BJ (cell line): ENCODE results near the gene RAB6C. TPM values are rescaled to one million over a fixed set of nuclear protein-coding genes. Genes with fewer than 3 reads are reported as not detected.
"Not testable (repeated sequence)": the region's sequence is repeated elsewhere in the genome, so short reads cannot be mapped to it uniquely, and the experiment has no call there.

Source experiments
- CTCF ChIA-PET: fragments of 350-600 bp; formaldehyde crosslinking; extraction: SDS; loops from one replicate; lab custom pipeline; 2021; ENCODE audit warnings: antibody characterized with exemption, inconsistent platforms; lab: Yijun Ruan, JAX
- POLR2A ChIA-PET: fragments of 300-600 bp; sonication (Branson Sonifier 250); formaldehyde crosslinking; extraction: SDS; loops from one replicate; lab custom pipeline; 2021; ENCODE audit warnings: antibody characterized with exemption; lab: Charles Lee
- DNase-seq: peaks from one replicate; pipeline ENCODE4 v3.0.0-alpha.2; 2011; ENCODE audit warnings: low read depth
- H3K27me3 ChIP-seq: 2 replicates; pipeline ENCODE4 v1.6.0; 2011; ENCODE audit warnings: low read length; ENCODE audit not compliant: control insufficient read depth, insufficient read depth
- H3K36me3 ChIP-seq: 2 replicates; pipeline ENCODE4 v1.5.1; 2011; ENCODE audit warnings: low read length; ENCODE audit not compliant: control insufficient read depth, insufficient read depth
- H3K4me3 ChIP-seq: 2 replicates; pipeline ENCODE4 v1.5.1; 2011; ENCODE audit warnings: low read depth, mild to moderate bottlenecking, control low read depth, low read length
- polyA plus RNA-seq: library from polyadenylated mRNA; depleted of rRNA; stranded (reverse); fragments of >200 nt; gene quantifications from 2 replicates; pipeline ENCODE4 v1.2.3, GENCODE V29; 2011
- TF ChIP-seq, protein P1 (sequence below): IDR thresholded peaks from 2 replicates; pipeline ENCODE4 v1.5.1; 2011; ENCODE audit warnings: low read depth, mild to moderate bottlenecking, control low read depth, inconsistent platforms, low read length, moderate library complexity; ENCODE audit not compliant: insufficient read depth

The RAB6C gene
- polyA plus RNA-seq, 1 experiment: not detected

DNA sequence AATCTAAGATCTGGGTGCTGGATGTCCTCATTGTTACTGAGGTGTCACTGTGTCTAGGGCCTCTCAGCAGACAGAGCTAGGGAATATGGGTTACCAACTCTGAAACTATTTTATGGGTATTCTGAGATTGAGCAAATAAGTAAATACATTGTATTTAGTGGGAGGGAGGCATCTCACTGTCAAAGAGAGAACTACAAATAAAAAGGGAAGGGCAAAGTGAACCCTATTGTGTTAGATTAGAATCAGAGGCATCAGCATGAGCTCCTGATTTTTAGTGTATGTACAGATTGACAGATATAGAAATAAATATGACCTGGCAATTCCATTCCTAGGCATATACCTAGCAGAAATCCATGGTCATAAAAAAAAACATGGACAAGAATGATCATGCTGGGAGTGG is 33.9 kb upstream of the RAB6C start:
- Histone ChIP-seq H3K4me3 (no peak overlapping the region), H3K36me3 (no peaks in the 10 kb centered on the region), H3K27me3 (no peaks in the 10 kb centered on the region)
- no peak for DNase-seq
- ChIA-PET POLR2A (no interaction called here), CTCF (no interaction called here)
- TF ChIP-seq, protein P1, sequence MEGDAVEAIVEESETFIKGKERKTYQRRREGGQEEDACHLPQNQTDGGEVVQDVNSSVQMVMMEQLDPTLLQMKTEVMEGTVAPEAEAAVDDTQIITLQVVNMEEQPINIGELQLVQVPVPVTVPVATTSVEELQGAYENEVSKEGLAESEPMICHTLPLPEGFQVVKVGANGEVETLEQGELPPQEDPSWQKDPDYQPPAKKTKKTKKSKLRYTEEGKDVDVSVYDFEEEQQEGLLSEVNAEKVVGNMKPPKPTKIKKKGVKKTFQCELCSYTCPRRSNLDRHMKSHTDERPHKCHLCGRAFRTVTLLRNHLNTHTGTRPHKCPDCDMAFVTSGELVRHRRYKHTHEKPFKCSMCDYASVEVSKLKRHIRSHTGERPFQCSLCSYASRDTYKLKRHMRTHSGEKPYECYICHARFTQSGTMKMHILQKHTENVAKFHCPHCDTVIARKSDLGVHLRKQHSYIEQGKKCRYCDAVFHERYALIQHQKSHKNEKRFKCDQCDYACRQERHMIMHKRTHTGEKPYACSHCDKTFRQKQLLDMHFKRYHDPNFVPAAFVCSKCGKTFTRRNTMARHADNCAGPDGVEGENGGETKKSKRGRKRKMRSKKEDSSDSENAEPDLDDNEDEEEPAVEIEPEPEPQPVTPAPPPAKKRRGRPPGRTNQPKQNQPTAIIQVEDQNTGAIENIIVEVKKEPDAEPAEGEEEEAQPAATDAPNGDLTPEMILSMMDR: no peak

DNA sequence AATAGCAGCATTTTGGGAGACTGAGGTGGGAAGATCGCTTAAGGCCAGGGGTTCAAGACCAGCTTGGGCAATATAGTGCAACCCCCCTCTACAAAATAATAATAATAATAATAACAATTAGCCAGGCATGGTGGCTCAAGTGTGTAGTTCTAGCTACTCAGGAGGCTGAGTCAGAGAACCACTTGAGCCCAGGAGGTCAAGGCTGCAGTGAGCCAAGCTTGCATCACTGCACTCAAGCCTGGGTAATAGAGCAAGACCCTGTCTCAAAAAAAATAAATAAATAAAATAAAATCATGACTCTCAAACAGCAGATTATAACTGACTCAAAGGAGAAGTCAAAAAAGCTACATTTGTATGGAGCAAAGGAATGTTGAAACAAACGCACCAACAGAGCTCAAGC is 31.8 kb upstream of the RAB6C start:
- H3K27me3 ChIP-seq, CTCF ChIA-PET, H3K4me3 ChIP-seq, H3K36me3 ChIP-seq, DNase-seq: not testable (repeated sequence)
- POLR2A ChIA-PET: interaction anchor here (0.6 kb wide), 1 partner anchor 21 kb away, joined by 5 read pairs; no protein-coding TSS in a partner anchor

DNA sequence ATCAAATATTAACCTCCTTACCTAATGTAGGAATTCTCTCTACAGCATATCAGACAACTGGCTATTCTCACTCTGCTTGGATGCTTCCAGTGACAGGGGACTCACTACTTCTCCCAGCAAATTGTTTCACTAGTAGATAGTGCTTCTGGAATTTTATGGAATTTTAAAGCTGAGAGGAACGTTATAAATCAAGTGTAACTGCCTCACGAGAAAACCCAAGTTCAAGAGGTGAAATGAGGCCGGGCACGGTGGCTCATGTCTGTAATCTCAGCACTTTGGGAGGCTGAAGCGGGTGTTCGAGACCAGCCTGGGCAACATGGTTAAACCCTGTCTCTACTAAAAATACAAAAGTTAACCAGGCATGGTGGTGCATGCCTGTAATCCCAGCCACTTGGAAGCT is 23.3 kb upstream of the RAB6C start:
- CTCF ChIA-PET, H3K27me3 ChIP-seq, H3K4me3 ChIP-seq, DNase-seq, H3K36me3 ChIP-seq: not testable (repeated sequence)
- POLR2A ChIA-PET: interaction anchor here (0.5 kb wide), 1 partner anchor 387 kb away, joined by 3 read pairs; the partner anchor contains the start of gene IMP4

DNA sequence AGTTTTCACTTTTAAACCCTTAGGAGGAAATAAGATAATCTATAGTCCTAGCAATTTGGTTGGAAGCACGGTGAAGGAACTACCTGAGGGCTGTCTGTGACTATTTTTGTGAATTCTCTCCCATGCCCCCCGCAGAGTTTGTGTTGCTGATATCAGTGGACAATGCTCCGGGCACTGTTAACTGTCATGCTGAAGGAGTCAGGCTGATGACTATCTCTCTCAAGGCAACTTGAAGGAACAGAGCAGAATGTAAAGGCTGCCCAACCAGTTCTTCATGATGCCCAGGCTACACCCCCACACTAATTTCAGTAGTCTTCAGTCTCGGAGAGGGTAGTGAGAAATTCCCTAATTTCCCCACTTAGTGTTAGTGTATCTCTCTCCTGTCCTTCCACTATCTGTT is 21.6 kb upstream of the RAB6C start:
- POLR2A ChIA-PET: no interaction called here
- CTCF ChIA-PET: no interaction called here
- Histone ChIP-seq H3K4me3 (no peak overlapping the region), H3K36me3 (no peaks in the 10 kb centered on the region), H3K27me3 (no peaks in the 10 kb centered on the region)
- TF ChIP-seq, protein P1: no peak
- no peak for DNase-seq

DNA sequence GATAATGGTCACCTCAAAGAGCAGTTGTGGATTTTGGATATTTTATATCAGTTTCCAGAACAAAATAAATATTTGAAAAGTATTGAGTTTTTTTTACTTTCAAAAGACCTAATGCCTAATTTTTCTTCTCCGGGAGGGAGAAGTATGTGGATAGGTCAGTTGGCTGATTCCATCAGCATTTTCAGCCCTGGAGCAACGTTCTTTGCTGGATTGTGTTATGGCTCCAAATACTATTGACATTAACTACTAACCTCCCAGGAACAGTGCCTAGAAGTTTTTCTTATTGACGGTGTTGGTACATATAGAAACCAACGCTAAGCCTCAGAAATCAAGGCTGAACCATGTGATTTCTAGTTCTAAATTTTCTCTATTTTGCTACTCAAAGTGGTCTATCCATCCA is 20.7 kb upstream of the RAB6C start:
- POLR2A ChIA-PET: not testable (repeated sequence)

DNA sequence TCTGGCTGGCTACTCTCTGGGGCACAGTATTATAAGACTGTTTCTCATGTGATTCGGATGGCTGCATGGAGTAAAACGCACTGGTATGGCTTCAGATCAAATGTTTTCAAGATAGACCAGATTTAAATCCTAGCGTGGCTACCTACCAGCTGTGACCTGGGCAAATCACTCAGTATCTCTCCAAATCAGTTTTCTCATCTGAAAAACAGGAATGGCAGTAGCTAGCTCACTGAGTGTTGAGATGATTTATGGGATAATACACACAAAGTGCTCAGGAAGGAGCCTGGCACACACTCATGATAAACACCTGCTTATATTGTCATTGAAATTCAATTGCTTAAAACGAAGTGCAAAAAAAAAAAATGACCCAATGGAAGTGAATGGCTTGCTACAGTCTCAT is 10.9 kb upstream of the RAB6C start:
- not testable (repeated sequence) for DNase-seq, H3K27me3 ChIP-seq, H3K36me3 ChIP-seq, H3K4me3 ChIP-seq
- ChIA-PET CTCF (interaction anchor here (0.9 kb wide), 1 partner anchor 364 kb away, joined by 3 read pairs; no protein-coding TSS in a partner anchor), POLR2A (interaction anchor here (0.6 kb wide), 1 partner anchor 21 kb away, joined by 5 read pairs; no protein-coding TSS in a partner anchor)

More for the DNA sequence above, 20.7 kb upstream of the RAB6C start:
- H3K27me3 ChIP-seq, H3K36me3 ChIP-seq, H3K4me3 ChIP-seq, CTCF ChIA-PET, DNase-seq: not testable (repeated sequence)

DNA sequence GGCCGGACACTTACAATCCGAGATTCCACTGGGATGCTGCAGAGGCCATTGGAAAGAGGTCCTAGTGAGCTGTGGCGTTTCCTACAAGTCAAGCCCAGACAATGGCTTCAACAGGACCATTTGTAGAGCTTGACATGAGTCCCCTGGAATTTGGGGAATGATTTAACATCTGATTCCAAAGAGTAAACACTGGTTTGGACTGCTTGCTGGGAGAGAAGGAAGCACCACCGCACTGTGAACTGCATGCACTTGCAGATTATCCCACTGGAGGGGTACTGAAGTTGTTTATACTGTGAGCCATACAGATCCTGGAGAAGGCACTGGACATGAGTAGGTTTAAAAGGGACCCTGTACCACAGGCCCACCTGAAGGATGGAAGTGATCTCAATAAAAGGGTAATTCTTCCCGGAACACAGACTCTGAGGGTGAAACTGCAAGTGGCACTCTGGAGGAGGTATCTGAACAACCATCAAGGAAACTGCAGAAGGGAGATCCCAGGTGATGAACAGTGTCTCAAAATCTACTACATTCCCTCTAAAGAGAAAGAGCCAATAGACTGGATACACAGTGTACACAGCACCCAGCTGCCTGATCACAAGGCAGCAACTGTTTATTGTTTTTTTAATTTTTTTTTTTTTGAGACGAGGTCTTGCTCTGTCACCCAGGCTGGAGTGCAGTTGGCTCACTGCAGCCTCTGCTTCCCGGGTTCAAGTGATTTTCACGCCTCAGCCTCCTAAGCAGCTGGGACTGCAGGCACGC is 4.3 kb upstream of the RAB6C start:
- ChIA-PET POLR2A (no interaction called here), CTCF (no interaction called here)
- DNase-seq: no peak
- TF ChIP-seq, protein P1: no peak
- Histone ChIP-seq H3K36me3 (no peaks in the 10 kb centered on the region), H3K4me3 (no peak overlapping the region), H3K27me3 (no peaks in the 10 kb centered on the region)

DNA sequence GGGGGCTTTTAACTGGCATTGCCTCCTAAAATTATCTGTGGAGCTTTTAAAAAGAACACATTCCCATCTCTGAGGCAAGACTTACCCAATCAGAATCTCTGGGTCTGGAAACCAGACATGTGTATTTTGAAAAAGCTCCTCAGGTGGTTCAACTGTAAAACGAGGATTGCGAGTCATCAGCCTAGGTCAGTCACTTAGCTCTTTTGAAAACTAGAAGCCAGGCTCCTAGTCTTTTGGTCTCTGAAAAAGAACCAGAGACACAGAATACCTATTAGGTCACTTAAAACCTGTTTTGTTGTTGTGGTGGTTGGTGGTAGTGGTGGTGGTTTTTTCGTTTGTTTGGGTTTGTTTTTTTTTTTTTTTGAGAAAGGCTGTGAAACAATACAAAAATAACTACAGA is 2.5 kb upstream of the RAB6C start:
- CTCF ChIA-PET: not testable (repeated sequence)

More for the DNA sequence above, 2.5 kb upstream of the RAB6C start:
- H3K36me3 ChIP-seq, H3K27me3 ChIP-seq, DNase-seq, H3K4me3 ChIP-seq, POLR2A ChIA-PET: not testable (repeated sequence)
